Cardiac fibroblast (primary cell): ENCODE results near the gene NONO.

Experiments
- DNase-seq, 2 donors: peaks; one replicate each; pipeline versions ENCODE4 v3.0.0 to v3.0.0-alpha.2; 2010; ENCODE audit warnings: low read depth in 2 of 2
- H3K4me3 ChIP-seq, 2 donors: replicated peaks in 1 of 2; 1 replicate in 1 of 2; 2 replicates in 1 of 2; pipeline ENCODE4 v1.5.1; 2011; ENCODE audit warnings: low read depth in 2 of 2, low read length in 2 of 2, mild to moderate bottlenecking in 2 of 2, moderate library complexity in 1 of 2
- CTCF ChIP-seq: IDR thresholded peaks from one replicate; pipeline ENCODE4 v1.5.1; 2011; ENCODE audit warnings: low read depth, mild to moderate bottlenecking, low read length, inconsistent platforms

NONO gene

GRCh38 chrX:71245159-71245558 is 38.3 kb upstream of the NONO start:
- no peak for TF ChIP-seq CTCF
- DNase-seq = no peak
- H3K4me3 ChIP-seq = no peak overlapping the region

GRCh38 chrX:71250841-71251240 is 32.6 kb upstream of the NONO start:
- TF ChIP-seq CTCF = no peak
- DNase-seq = no peak
- no peak overlapping the region for H3K4me3 ChIP-seq

DNA sequence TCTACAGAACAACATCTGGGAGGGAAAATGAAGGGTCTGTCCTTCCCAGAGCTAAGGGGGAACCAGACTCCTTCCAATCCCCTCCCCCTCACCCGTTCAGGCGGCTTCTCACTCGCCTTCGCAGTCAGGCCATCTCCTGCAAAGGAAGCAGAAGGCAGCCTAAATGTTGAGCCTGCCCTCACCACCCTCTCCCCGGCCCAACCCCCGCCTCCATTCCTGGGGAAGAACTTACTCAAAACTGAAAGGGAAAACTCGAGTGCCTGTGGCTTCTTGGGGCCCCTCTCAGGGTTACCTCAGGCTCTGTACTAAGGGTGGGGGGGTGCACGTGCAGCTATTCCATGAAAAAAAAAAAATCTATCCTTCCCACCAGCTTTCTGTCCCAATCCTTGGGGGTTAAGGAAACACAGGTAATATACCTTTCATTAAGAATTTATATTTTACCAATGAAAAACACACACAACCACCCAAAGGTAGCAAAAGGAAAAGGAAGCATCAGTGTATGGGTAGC is 31.9 kb upstream of the NONO start:
- peak in 1 of 2 donors; percentile 2 for DNase-seq
- H3K4me3 ChIP-seq = no peak overlapping the region
- no peak for TF ChIP-seq CTCF

- TF ChIP-seq CTCF = no peak
- DNase-seq = no peak
- no peak overlapping the region for H3K4me3 ChIP-seq
These were observed 31.2 kb upstream of the NONO start for GRCh38 chrX:71252221-71252620.

- peak; percentile 24 to 51 for DNase-seq
These were observed 30.0 kb upstream of the NONO start for GRCh38 chrX:71253253-71254091.

GRCh38 chrX:71254092-71254963 is 29.1 kb upstream of the NONO start, which contains the start of gene ZMYM3:
Gene ZMYM3, minus strand, starts transcription at chrX:71254140. Its CDS starts 885 bp downstream, at chrX:71253255.
- peak within 1 kb of the TSS; percentile 76 to 78 for H3K4me3 ChIP-seq
- TF ChIP-seq CTCF = no peak
- peak; percentile 82 to 88 for DNase-seq

More at GRCh38 chrX:71253253-71254091, 30.0 kb upstream of the NONO start:
- TF ChIP-seq CTCF = peak; percentile 49
- H3K4me3 ChIP-seq = peak overlapping the region; percentile 76 to 78
